ENCODE data around the gene APOO.

Gene APOO

GRCh38 chrX:23787745-23788118, 120.0 kb downstream of the APOO start:
- no peak for DNase-seq (ENCODE audit: low read depth in 3 of 3, low spot score in 1 of 3)

- no peak for DNase-seq (ENCODE audit: low read depth in 3 of 3, low spot score in 1 of 3)
These were observed 121.4 kb downstream of the APOO start for GRCh38 chrX:23786268-23786815.

- no peak for DNase-seq (ENCODE audit: low read depth in 3 of 3, low spot score in 1 of 3)
These were observed 122.2 kb downstream of the APOO start for GRCh38 chrX:23785580-23785979.

GRCh38 chrX:23784470-23785331, 123.0 kb downstream of the APOO start:
- DNase-seq (ENCODE audit: low read depth in 3 of 3, low spot score in 1 of 3), result no peak

GRCh38 chrX:23783589-23784469, 123.9 kb downstream of the APOO start:
- DNase-seq (ENCODE audit: low read depth in 3 of 3, low spot score in 1 of 3), result no peak

All from stimulated activated CD4-positive, alpha-beta T cell treated with anti-CD3 and anti-CD28 coated beads, TNF-alpha, amount 100 ng/mL, for 1 hour (primary cell).